Measurements from ENCODE around the gene ADAMTS15. TPM values are rescaled to one million over a fixed set of nuclear protein-coding genes. Genes with fewer than 3 reads are reported as not detected.

ADAMTS15 gene
- total RNA-seq, 1 donor from 2014 or later = 45.6 TPM

GRCh38 chr11:130518164-130518680 is 69.8 kb downstream of the ADAMTS15 start:
- ATAC-seq = no peak

DNA sequence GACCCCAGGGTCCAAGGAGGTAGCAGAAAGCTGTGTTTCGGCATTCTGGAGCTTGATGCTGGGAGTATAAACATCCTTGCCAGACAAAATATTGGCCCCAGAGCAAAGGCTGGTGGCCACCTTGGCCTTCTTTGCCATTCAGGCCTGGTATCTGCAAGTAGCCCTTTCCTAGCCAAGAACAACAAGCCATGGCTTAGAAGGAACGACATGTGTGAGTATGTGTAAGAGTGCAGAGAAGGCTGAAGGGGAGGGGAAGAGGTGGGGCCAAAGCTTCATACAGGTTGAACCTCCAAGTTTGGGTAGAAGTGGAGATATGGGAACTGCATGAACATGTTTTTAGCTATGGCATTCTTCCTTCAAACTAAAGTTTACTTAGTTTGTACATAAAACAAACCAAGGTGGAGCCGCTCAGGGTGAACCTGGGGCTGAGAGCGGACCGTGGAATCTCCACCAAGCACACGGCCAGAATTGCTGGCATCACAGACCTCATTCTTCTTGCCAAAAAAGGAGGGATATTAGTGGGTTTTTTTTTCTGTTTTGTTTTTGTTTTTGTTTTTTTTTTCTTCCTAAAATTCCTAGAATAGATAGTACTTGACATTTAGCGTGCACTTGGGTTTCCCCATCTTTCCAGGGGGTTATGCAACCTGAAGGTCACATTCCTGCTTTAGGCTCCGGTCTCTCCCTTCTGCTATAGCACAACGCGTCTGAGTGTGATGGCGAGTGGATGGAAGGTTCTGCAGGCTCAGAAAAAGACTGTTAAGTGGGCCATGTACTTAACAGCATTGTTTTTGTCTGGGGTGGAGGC is 70.9 kb downstream of the ADAMTS15 start:
- DNase-seq (ENCODE audit: missing footprints) (no peak), ATAC-seq (no peak)
- intact Hi-C loops (cut with DNase I) = no loop called here

More at GRCh38 chr11:130518164-130518680, 69.8 kb downstream of the ADAMTS15 start:
- DNase-seq (ENCODE audit: missing footprints) = no peak
- intact Hi-C loops (cut with DNase I) = no loop called here

- ATAC-seq = peak; percentile 49
Measured at GRCh38 chr11:130520271-130520671, 71.8 kb downstream of the ADAMTS15 start.

GRCh38 chr11:130522284-130522961 is 74.0 kb downstream of the ADAMTS15 start:
- ATAC-seq (peak; percentile 91), DNase-seq (ENCODE audit: missing footprints) (peak; percentile 94)
- intact Hi-C loops (cut with DNase I) = loop anchor here (2.0 to 5.0 kb wide), 7 partner anchors 44 to 304 kb away; no protein-coding TSS in a partner anchor

More at GRCh38 chr11:130520271-130520671, 71.8 kb downstream of the ADAMTS15 start:
- intact Hi-C loops (cut with DNase I) = loop anchor here (5.0 kb wide), 2 partner anchors 62 to 82 kb away; no protein-coding TSS in a partner anchor
- DNase-seq (ENCODE audit: missing footprints) = peak; percentile 83

DNA sequence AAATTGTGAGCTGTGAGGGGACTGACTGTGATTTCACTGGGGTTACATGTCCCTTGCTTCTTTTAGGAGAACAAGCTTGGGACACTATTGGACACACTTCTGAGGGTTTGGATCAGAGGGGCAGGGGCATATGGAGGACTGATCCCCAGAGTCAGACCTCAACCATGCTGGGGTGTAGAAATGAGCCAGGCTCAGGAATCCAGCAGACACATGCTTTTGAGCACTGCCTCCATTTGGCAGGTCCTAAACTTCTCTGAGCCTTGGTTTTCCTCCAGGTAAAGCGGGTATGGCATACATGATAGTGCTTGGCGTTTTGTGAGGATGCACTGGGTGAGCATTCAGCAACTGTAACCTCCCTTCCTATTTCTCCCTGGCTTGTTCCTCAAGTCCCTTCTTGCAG is 74.7 kb downstream of the ADAMTS15 start:
- ATAC-seq (no peak), DNase-seq (ENCODE audit: missing footprints) (no peak)
- intact Hi-C loops (cut with DNase I) = loop anchor here (2.0 to 5.0 kb wide), 7 partner anchors 44 to 304 kb away; no protein-coding TSS in a partner anchor

GRCh38 chr11:130523609-130524008 is 75.2 kb downstream of the ADAMTS15 start:
- intact Hi-C loops (cut with DNase I) = loop anchor here (2.0 to 5.0 kb wide), 7 partner anchors 45 to 303 kb away; no protein-coding TSS in a partner anchor
- ATAC-seq (no peak), DNase-seq (ENCODE audit: missing footprints) (no peak)

- intact Hi-C loops (cut with DNase I) = loop anchor here (5.0 kb wide), 2 partner anchors 58 to 78 kb away; no protein-coding TSS in a partner anchor
- no peak for ATAC-seq
- DNase-seq (ENCODE audit: missing footprints) = no peak
Measured at GRCh38 chr11:130524132-130524790, 75.8 kb downstream of the ADAMTS15 start.

DNA sequence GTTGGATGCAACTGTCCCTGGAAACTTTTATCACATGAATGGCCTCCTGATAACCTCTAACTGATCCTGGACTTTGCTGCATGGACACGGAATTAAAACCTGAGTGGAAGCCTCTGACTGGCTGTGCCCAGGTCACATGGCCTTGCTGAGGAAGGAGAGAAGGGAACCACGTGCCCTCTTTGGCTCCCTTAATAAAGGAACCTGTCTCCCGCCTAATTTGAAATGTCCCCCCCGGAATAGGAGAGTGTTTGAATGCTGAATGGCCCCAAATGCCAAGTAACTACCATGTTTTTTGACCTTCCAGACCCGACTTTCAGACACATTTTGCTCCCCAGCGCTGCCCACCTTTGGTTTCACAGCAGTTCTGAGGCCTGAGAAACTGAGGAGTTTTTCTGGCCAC is 76.9 kb downstream of the ADAMTS15 start:
- ATAC-seq = no peak
- no peak for DNase-seq (ENCODE audit: missing footprints)
- intact Hi-C loops (cut with DNase I) = loop anchor here (5.0 kb wide), 1 partner anchor 212 kb away; no protein-coding TSS in a partner anchor

Other genes starting within 250 kb of the ADAMTS15 start
- gene ZBTB44, start 133.7 kb upstream of the ADAMTS15 start, total RNA-seq = 41.5 TPM
- gene ADAMTS8, start 20.0 kb upstream of the ADAMTS15 start, total RNA-seq = 0.57 TPM

All from Right ventricle myocardium inferior (tissue), 1 donor.